K562 (cell line): ENCODE results near the gene STAT4. TPM values are rescaled to one million over a fixed set of nuclear protein-coding genes. Genes with fewer than 3 reads are reported as not detected.

Experiments used
- C11orf30 ChIP-seq: fragments of 450-650 bp; IDR thresholded peaks from 2 replicates; pipeline ENCODE4 v1.6.1; 2016; ENCODE audit warnings: low read depth, mild to moderate bottlenecking
- CREB3 ChIP-seq: fragments of 450-650 bp; conservative IDR thresholded peaks from 2 replicates; pipeline ENCODE4 v1.6.1; 2016; ENCODE audit warnings: missing genetic modification characterization, low read depth, mild to moderate bottlenecking, missing compliant biosample characterization, moderate library complexity
- DPF2 ChIP-seq: fragments of 450-650 bp; IDR thresholded peaks from 2 replicates; pipeline ENCODE4 v1.6.1; 2016
- E2F8 ChIP-seq: fragments of 450-650 bp; IDR thresholded peaks from 2 replicates; pipeline ENCODE4 v1.7.1; 2018; ENCODE audit warnings: mild to moderate bottlenecking, low read depth; ENCODE audit not compliant: partially characterized antibody
- EWSR1 ChIP-seq: fragments of 450-650 bp; IDR thresholded peaks from 2 replicates; pipeline ENCODE4 v1.6.1; 2018; ENCODE audit warnings: borderline replicate concordance, mild to moderate bottlenecking, low read depth, moderate library complexity; ENCODE audit not compliant: partially characterized antibody
- RAD51 ChIP-seq: fragments of 450-650 bp; IDR thresholded peaks from 2 replicates; pipeline ENCODE4 v1.7.1; 2016; ENCODE audit warnings: low read depth, mild to moderate bottlenecking, borderline replicate concordance
- TOE1 ChIP-seq, 2 experiments: fragments of 450-650 bp in 1 of 2; sonication (generic) in 1 of 2; formaldehyde crosslinking in 1 of 2; IDR thresholded peaks; 2 replicates each; pipeline versions ENCODE4 v1.7.1 to v1.8.0; 2016 to 2022; ENCODE audit warnings: borderline replicate concordance in 2 of 2, mild to moderate bottlenecking in 2 of 2, antibody characterized with exemption in 1 of 2, inconsistent platforms in 1 of 2, low read depth in 1 of 2, missing genetic modification reagents in 1 of 2, moderate library complexity in 1 of 2
- TRIM28 ChIP-seq: fragments of 450-650 bp; IDR thresholded peaks from 2 replicates; pipeline ENCODE4 v1.6.1; 2017
- U2AF1 ChIP-seq: fragments of 200-400 bp; formaldehyde crosslinking; optimal IDR thresholded peaks from 2 replicates; pipeline ENCODE3; 2017; ENCODE audit warnings: mild to moderate bottlenecking, low read depth, low read length, moderate library complexity
- ZBTB40 ChIP-seq, 2 experiments: fragments of 450-650 bp in 1 of 2; sonication (generic) in 1 of 2; formaldehyde crosslinking in 1 of 2; IDR thresholded peaks; 2 replicates each; pipeline versions ENCODE4 v1.7.1 to v1.9.0; 2016 to 2022; ENCODE audit warnings: inconsistent platforms in 1 of 2, mild to moderate bottlenecking in 1 of 2, missing genetic modification reagents in 1 of 2
- ZNF512 ChIP-seq: IDR thresholded peaks from 2 replicates; pipeline ENCODE4 v1.6.1; 2016; ENCODE audit warnings: missing genetic modification characterization, missing compliant biosample characterization
- polyA plus RNA-seq, 8 experiments: library from polyadenylated mRNA; depleted of rRNA in 4 of 8; stranded (reverse) in 5 of 8; unstranded in 3 of 8; fragments of >200 nt; fragmentation: Nextera tagmentation in 2 of 8; fragmentation: Illumina TruSeq in 1 of 8; extraction: Ambion mirVana in 2 of 8; extraction: Trizol in 1 of 8; gene quantifications; 2 replicates each; pipeline versions ENCODE4 v1.2.1 to v1.2.3, GENCODE V29; 2011 to 2014; ENCODE audit warnings: inconsistent platforms in 1 of 8, missing spikeins in 1 of 8
- total RNA-seq, 7 experiments: library from RNA; depleted of rRNA in 6 of 7; stranded (reverse); fragments of >200 nt in 6 of 7; fragmentation: Illumina TruSeq in 2 of 7; extraction: Trizol in 2 of 7; gene quantifications; 2 replicates each; pipeline versions ENCODE4 v1.2.1 to v1.2.3, GENCODE V29; 2011 to 2021; ENCODE audit warnings: low replicate concordance in 1 of 7

Gene STAT4
- total and polyA plus RNA-seq, 9 of the 15 experiments (the other 6 are each of a cell fraction or from before 2014, with no cell fraction given) = 0.01 to 0.06 (median 0.03) TPM; not detected in 6

- TF ChIP-seq E2F8 (no peak), U2AF1 (no peak), CREB3 (tag) (no peak), RAD51 (no peak), TRIM28 (no peak), ZNF512 (tag) (no peak), EWSR1 (no peak), TOE1 (IDR thresholded peaks at IDR 0.05; ENCODE audit: borderline replicate concordance) (no peak), TOE1 (CRISPR knock-in tag; IDR thresholded peaks at IDR 0.05; ENCODE audit: borderline replicate concordance, low read depth) (no peak), C11orf30 (0 out of 2 replicates have a peak, but pooled peaks have one; percentile 24), ZBTB40 (IDR thresholded peaks at IDR 0.05) (no peak), ZBTB40 (CRISPR knock-in tag; IDR thresholded peaks at IDR 0.05) (no peak), DPF2 (no peak)
These were observed 23.6 kb upstream of the STAT4 start (continued) for GRCh38 chr2:191174442-191174841.
